IMR-90 (cell line): ENCODE data around the gene PPIB. TPM values are rescaled to one million over a fixed set of nuclear protein-coding genes. Genes with fewer than 3 reads are reported as not detected.

ENCODE experiments used
- ATAC-seq: fragments of 200-7000 bp; cut with Tn5 transposase; 2 replicates; pipeline ENCODE4 v1.9.1; 2020; ENCODE audit warnings: low read depth, mild to moderate bottlenecking, moderate library complexity
- BruUV-seq: library from RNA; stranded (reverse); fragments of 400-500 nt; replicated peaks from 2 replicates; lab custom pipeline; 2021; lab: Mats Ljungman, UMichigan
- CTCF ChIA-PET: fragments of 300-600 bp; formaldehyde crosslinking; extraction: SDS; loops from one replicate; lab custom pipeline; 2021; ENCODE audit warnings: antibody characterized with exemption; lab: Yijun Ruan, JAX
- POLR2A ChIA-PET: fragments of 300-600 bp; sonication (Branson Sonifier 250); formaldehyde crosslinking; loops from one replicate; lab custom pipeline; 2022; ENCODE audit warnings: antibody characterized with exemption; ENCODE audit not compliant: unreplicated experiment; lab: Charles Lee
- DNase-seq: peaks from one replicate; pipeline ENCODE4 v3.0.0; 2013
- H2AFZ ChIP-seq: replicated peaks from 2 replicates; pipeline ENCODE3; 2013; ENCODE audit warnings: low read length, mild to moderate bottlenecking; ENCODE audit not compliant: poor library complexity
- H2AK5ac ChIP-seq: 2 replicates; pipeline ENCODE4 v1.6.1; 2013; ENCODE audit warnings: low read depth, low read length, inconsistent platforms
- H2AK9ac ChIP-seq: replicated peaks from 2 replicates; pipeline ENCODE3; 2013; ENCODE audit warnings: mild to moderate bottlenecking, low read depth, low read length, moderate library complexity; ENCODE audit not compliant: poor library complexity
- H2BK120ac ChIP-seq: 2 replicates; pipeline ENCODE4 v1.6.1; 2013; ENCODE audit warnings: low read depth, low read length, inconsistent platforms
- H2BK15ac ChIP-seq: 3 replicates; pipeline ENCODE4 v1.6.1; 2013; ENCODE audit warnings: low read depth, low read length, inconsistent platforms
- H2BK20ac ChIP-seq: 2 replicates; pipeline ENCODE4 v1.6.1; 2013; ENCODE audit warnings: low read depth, mild to moderate bottlenecking, inconsistent platforms, low read length, moderate library complexity
- H2BK5ac ChIP-seq: 2 replicates; pipeline ENCODE4 v1.6.1; 2013; ENCODE audit warnings: mild to moderate bottlenecking, low read depth, low read length, inconsistent platforms; ENCODE audit not compliant: poor library complexity, severe bottlenecking
- H3K14ac ChIP-seq: replicated peaks from 2 replicates; pipeline ENCODE4 v1.6.1; 2013; ENCODE audit warnings: low read depth, low read length, inconsistent platforms
- H3K18ac ChIP-seq: 2 replicates; pipeline ENCODE4 v1.6.1; 2013; ENCODE audit warnings: low read depth, low read length, control low read depth
- H3K23ac ChIP-seq: 2 replicates; pipeline ENCODE4 v1.6.1; 2013; ENCODE audit warnings: low read depth, low read length, inconsistent platforms
- H3K27ac ChIP-seq: 2 replicates; pipeline ENCODE4 v1.5.1; 2013; ENCODE audit warnings: mild to moderate bottlenecking, control low read depth, low read length; ENCODE audit not compliant: insufficient read depth
- H3K27me3 ChIP-seq: 2 replicates; pipeline ENCODE4 v1.6.1; 2013; ENCODE audit warnings: low read length; ENCODE audit not compliant: control insufficient read depth, insufficient read depth
- H3K36me3 ChIP-seq: 2 replicates; pipeline ENCODE4 v1.6.1; 2013; ENCODE audit warnings: low read length, mixed read lengths; ENCODE audit not compliant: control insufficient read depth, insufficient read depth
- H3K4ac ChIP-seq: 2 replicates; pipeline ENCODE4 v1.6.1; 2013; ENCODE audit warnings: low read depth, low read length, inconsistent platforms
- H3K4me1 ChIP-seq: 2 replicates; pipeline ENCODE4 v1.6.1; 2013; ENCODE audit warnings: low read length, mixed read lengths; ENCODE audit not compliant: control insufficient read depth, insufficient read depth
- H3K4me2 ChIP-seq: 2 replicates; pipeline ENCODE4 v1.6.1; 2013; ENCODE audit warnings: low read depth, mild to moderate bottlenecking, control low read depth, low read length, moderate library complexity
- H3K4me3 ChIP-seq: 2 replicates; pipeline ENCODE4 v1.5.1; 2013; ENCODE audit warnings: low read depth, mild to moderate bottlenecking, control low read depth, low read length, moderate library complexity; ENCODE audit not compliant: insufficient read depth
- H3K56ac ChIP-seq: 2 replicates; pipeline ENCODE4 v1.6.1; 2013; ENCODE audit warnings: low read length, inconsistent platforms; ENCODE audit not compliant: insufficient read depth; ENCODE audit errors: extremely low read depth
- H3K79me1 ChIP-seq, 2 experiments: 2 replicates each; pipeline ENCODE4 v1.6.1; 2013; ENCODE audit warnings: low read length in 2 of 2, inconsistent platforms in 1 of 2, low read depth in 1 of 2
- H3K9ac ChIP-seq: 2 replicates; pipeline ENCODE4 v1.6.1; 2013; ENCODE audit warnings: low read depth, low read length, control low read depth
- H3K9me1 ChIP-seq: 2 replicates; pipeline ENCODE4 v1.6.1; 2013; ENCODE audit warnings: low read length, inconsistent platforms; ENCODE audit not compliant: insufficient read depth
- H3K9me3 ChIP-seq: 2 replicates; pipeline ENCODE4 v1.6.1; 2013; ENCODE audit warnings: low read length; ENCODE audit not compliant: control insufficient read depth, insufficient read depth
- H4K20me1 ChIP-seq: 2 replicates; pipeline ENCODE4 v1.6.1; 2013; ENCODE audit warnings: low read length, inconsistent platforms; ENCODE audit not compliant: insufficient read depth
- H4K5ac ChIP-seq: 2 replicates; pipeline ENCODE4 v1.6.1; 2013; ENCODE audit warnings: mild to moderate bottlenecking, low read depth, low read length, control low read depth
- H4K8ac ChIP-seq, 2 experiments: 2 replicates each; pipeline ENCODE4 v1.6.1; 2013; ENCODE audit warnings: low read depth in 2 of 2, low read length in 2 of 2, control low read depth in 1 of 2, inconsistent platforms in 1 of 2
- H4K91ac ChIP-seq: 2 replicates; pipeline ENCODE4 v1.6.1; 2013; ENCODE audit warnings: low read depth, low read length, inconsistent platforms; ENCODE audit not compliant: insufficient read depth
- BHLHE40 ChIP-seq: fragments of 150-350 bp; IDR thresholded peaks from 2 replicates; pipeline ENCODE4 v1.6.1; 2016; ENCODE audit warnings: mild to moderate bottlenecking, low read depth, low read length
- CEBPB ChIP-seq: IDR thresholded peaks from 2 replicates; pipeline ENCODE4 v1.6.1; 2012; ENCODE audit warnings: low read depth, low read length, improper control_type of control experiment
- CTCF ChIP-seq: conservative IDR thresholded peaks from 2 replicates; pipeline ENCODE4 v1.5.1; 2012; ENCODE audit warnings: mild to moderate bottlenecking, low read depth, low read length, improper control_type of control experiment
- ELK1 ChIP-seq: fragments of 150-350 bp; IDR thresholded peaks from 2 replicates; pipeline ENCODE4 v1.6.1; 2016; ENCODE audit warnings: low read depth, mild to moderate bottlenecking, low read length, moderate library complexity, borderline replicate concordance
- MAZ ChIP-seq: IDR thresholded peaks from 2 replicates; pipeline ENCODE4 v1.6.1; 2012; ENCODE audit warnings: low read depth, mild to moderate bottlenecking, low read length, improper control_type of control experiment, moderate library complexity, borderline replicate concordance
- MXI1 ChIP-seq: IDR thresholded peaks from 2 replicates; pipeline ENCODE4 v1.6.1; 2012; ENCODE audit warnings: low read depth, mild to moderate bottlenecking, low read length, moderate library complexity, borderline replicate concordance
- POLR2A ChIP-seq: IDR thresholded peaks from 2 replicates; pipeline ENCODE4 v1.6.1; 2012; ENCODE audit warnings: mild to moderate bottlenecking, low read depth, low read length
- RAD21 ChIP-seq: IDR thresholded peaks from 2 replicates; pipeline ENCODE4 v1.6.1; 2012; ENCODE audit warnings: low read length, improper control_type of control experiment
- RFX5 ChIP-seq: IDR thresholded peaks from 2 replicates; pipeline ENCODE4 v1.8.0; 2012; ENCODE audit warnings: low read depth, mild to moderate bottlenecking, low read length, moderate library complexity
- SMC3 ChIP-seq: fragments of 150-350 bp; IDR thresholded peaks from 2 replicates; pipeline ENCODE4 v1.6.1; 2016; ENCODE audit warnings: low read depth, mild to moderate bottlenecking, antibody characterized with exemption, low read length, moderate library complexity
- WGBS, 2 experiments: methylation state at CpG; one replicate each; pipeline versions ENCODE4 v1.1.5 to v1.1.7; 2013; ENCODE audit warnings: missing lambda C conversion rate in 2 of 2; ENCODE audit not compliant: insufficient read length in 1 of 2; ENCODE audit errors: extremely low coverage in 2 of 2; 5-methylcytosine and 5-hydroxymethylcytosine counted together
- dilution Hi-C: fragments of 300-500 bp; cut with HindIII; formaldehyde crosslinking; loops from one replicate; pipeline ENCODE4 v1.14.3; 2018; ENCODE audit warnings: low sequenced_read_pairs; ENCODE audit not compliant: unreplicated experiment
- in situ Hi-C: fragments of 300-500 bp; cut with MboI; formaldehyde crosslinking; loops from 3 replicates; pipeline ENCODE4 v1.14.3; 2019; ENCODE audit warnings: low sequenced_read_pairs, inconsistent platforms, mixed read lengths
- intact Hi-C: fragments of 100-400 bp; cut with micrococcal nuclease; formaldehyde crosslinking; loops from 2 replicates; pipeline ENCODE4 v1.10.0; 2022
- polyA plus RNA-seq, 3 experiments: library from polyadenylated mRNA; depleted of rRNA; stranded (reverse); fragments of >200 nt; gene quantifications; 2 replicates each; pipeline ENCODE4 v1.2.3, GENCODE V29; 2012; ENCODE audit warnings: low replicate concordance in 1 of 3
- total RNA-seq: library from RNA; depleted of rRNA; stranded (reverse); fragments of >200 nt; gene quantifications from 2 replicates; pipeline ENCODE4 v1.2.3, GENCODE V29; 2012

The PPIB gene
- total and polyA plus RNA-seq, 2 of the 4 experiments (the other 2 are of a cell fraction): 1,358 to 1,682 TPM

- Histone ChIP-seq H3K9ac (no peak overlapping the region), H3K4ac (no peak overlapping the region), H2AK5ac (no peak overlapping the region), H4K5ac (no peak overlapping the region), H3K9me3 (no peaks in the 10 kb centered on the region), H4K91ac (no peak overlapping the region), H2AK9ac (peak overlapping the region; percentile 84), H2AFZ (peak overlapping the region; percentile 55), H3K23ac (no peak overlapping the region), H3K9me1 (peaks cover 3% of the 10 kb centered on the region; the same call in 1 of the 2 replicates), H3K79me1 (peaks cover 11 to 16% of the 10 kb centered on the region in 2 experiments), H3K36me3 (peaks cover 41% of the 10 kb centered on the region), H2BK20ac (no peak overlapping the region), H4K20me1 (peaks cover 47% of the 10 kb centered on the region), H2BK15ac (no peak overlapping the region), H3K27me3 (peaks cover 15% of the 10 kb centered on the region), H3K56ac (no peak overlapping the region), H3K18ac (no peak overlapping the region), H4K8ac (peak overlapping the region in 1 of 2 experiments; percentile 42; a peak in 1 of 4 replicates), H3K14ac (no peak overlapping the region), H3K4me2 (no peak overlapping the region), H3K4me1 (peaks cover 2% of the 10 kb centered on the region; the same call in 1 of the 2 replicates), H3K4me3 (no peak overlapping the region), H2BK5ac (no peak overlapping the region), H3K27ac (no peak overlapping the region), H2BK120ac (no peak overlapping the region)
- in situ Hi-C loops: no loop called here
- dilution Hi-C loops: no loop called here
- ATAC-seq: peak; percentile 85
- CTCF ChIA-PET: interaction anchor here (0.6 to 1.3 kb wide), 5 partner anchors 9 to 22 kb away, joined by 3 to 5 read pairs (median 4); partner anchors contain the start of gene PPIB
- TF ChIP-seq BHLHE40 (no peak), CEBPB (no peak), CTCF (peak; percentile 96), MXI1 (peak; percentile 44; the same call in 1 of the 2 replicates), ELK1 (no peak), RAD21 (peak; percentile 76), SMC3 (peak; percentile 61), RFX5 (peak; percentile 63; the same call in 1 of the 2 replicates), POLR2A (peak; percentile 72; the same call in 1 of the 2 replicates), MAZ (peak; percentile 43; the same call in 1 of the 2 replicates)
- no TSS peak for BruUV-seq
- POLR2A ChIA-PET: interaction anchor here (1.7 kb wide), 1 partner anchor 9 kb away, joined by 7 read pairs; the partner anchor contains the start of gene PPIB
- DNase-seq: peak; percentile 79
- no CpG with 5 or more reads among the region's 12 CpGs for whole genome bisulfite sequencing, 2 experiments
- intact Hi-C loops: no loop called here
These were observed 9.1 kb downstream of the PPIB start for GRCh38 chr15:64153480-64154367.
